Retinal pigment epithelial cell (primary cell): ENCODE measurements around the gene KCNK6.

Experiments used
- DNase-seq: peaks from one replicate; pipeline ENCODE4 v3.0.0-alpha.2; 2010; ENCODE audit warnings: low read depth
- H3K4me3 ChIP-seq: 2 replicates; pipeline ENCODE4 v1.5.1; 2011; ENCODE audit warnings: mild to moderate bottlenecking, low read length, control low read depth, moderate library complexity
- TF ChIP-seq, protein P1 (sequence below): conservative IDR thresholded peaks from 2 replicates; pipeline ENCODE4 v1.5.1; 2011; ENCODE audit warnings: low read depth, low read length, control low read depth, inconsistent platforms

Gene KCNK6

DNA sequence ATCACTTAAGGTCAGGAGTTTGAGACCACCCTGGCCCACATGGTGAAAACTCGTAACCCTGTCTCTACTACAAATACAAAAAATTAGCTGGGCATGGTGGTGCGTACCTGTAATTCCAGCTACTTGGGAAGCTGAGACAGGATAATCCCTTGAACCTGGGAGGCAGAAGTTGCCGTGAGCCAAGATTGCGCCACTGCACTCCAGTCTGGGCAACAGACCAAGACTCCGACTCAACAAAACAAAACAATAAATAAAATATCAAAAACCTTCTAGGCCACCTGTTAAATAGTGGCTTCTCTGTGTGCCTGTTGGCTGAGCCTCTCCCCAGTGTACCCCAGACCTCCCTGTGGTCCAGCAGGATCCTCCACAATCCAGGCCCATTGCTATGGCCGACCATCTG lies 51.4 kb downstream of the KCNK6 start:
- TF ChIP-seq, protein P1, sequence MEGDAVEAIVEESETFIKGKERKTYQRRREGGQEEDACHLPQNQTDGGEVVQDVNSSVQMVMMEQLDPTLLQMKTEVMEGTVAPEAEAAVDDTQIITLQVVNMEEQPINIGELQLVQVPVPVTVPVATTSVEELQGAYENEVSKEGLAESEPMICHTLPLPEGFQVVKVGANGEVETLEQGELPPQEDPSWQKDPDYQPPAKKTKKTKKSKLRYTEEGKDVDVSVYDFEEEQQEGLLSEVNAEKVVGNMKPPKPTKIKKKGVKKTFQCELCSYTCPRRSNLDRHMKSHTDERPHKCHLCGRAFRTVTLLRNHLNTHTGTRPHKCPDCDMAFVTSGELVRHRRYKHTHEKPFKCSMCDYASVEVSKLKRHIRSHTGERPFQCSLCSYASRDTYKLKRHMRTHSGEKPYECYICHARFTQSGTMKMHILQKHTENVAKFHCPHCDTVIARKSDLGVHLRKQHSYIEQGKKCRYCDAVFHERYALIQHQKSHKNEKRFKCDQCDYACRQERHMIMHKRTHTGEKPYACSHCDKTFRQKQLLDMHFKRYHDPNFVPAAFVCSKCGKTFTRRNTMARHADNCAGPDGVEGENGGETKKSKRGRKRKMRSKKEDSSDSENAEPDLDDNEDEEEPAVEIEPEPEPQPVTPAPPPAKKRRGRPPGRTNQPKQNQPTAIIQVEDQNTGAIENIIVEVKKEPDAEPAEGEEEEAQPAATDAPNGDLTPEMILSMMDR: no peak
- no peak overlapping the region for H3K4me3 ChIP-seq
- DNase-seq: no peak

DNA sequence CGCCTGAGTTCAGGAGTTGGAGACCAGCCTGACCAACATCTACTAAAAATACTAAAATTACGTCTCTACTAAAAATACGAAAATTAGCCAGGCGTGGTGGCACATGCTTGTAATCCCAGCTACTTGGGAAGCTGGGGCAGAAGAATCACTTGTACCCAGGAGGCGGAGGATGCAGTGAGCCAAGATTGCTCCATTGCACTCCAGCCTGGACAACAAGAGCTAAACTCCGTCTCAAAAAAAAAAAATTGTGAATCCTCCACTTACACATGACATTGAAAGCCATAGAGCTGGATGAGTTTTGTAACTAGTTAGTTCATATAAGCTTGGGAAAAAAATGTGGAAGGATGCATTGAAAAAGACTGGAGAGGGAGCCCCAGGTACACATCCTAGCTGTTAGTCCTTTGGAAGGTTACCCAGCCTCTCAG lies 54.3 kb downstream of the KCNK6 start:
- DNase-seq: no peak
- TF ChIP-seq, protein P1: no peak
- H3K4me3 ChIP-seq: peak overlapping the region; percentile 54

DNA sequence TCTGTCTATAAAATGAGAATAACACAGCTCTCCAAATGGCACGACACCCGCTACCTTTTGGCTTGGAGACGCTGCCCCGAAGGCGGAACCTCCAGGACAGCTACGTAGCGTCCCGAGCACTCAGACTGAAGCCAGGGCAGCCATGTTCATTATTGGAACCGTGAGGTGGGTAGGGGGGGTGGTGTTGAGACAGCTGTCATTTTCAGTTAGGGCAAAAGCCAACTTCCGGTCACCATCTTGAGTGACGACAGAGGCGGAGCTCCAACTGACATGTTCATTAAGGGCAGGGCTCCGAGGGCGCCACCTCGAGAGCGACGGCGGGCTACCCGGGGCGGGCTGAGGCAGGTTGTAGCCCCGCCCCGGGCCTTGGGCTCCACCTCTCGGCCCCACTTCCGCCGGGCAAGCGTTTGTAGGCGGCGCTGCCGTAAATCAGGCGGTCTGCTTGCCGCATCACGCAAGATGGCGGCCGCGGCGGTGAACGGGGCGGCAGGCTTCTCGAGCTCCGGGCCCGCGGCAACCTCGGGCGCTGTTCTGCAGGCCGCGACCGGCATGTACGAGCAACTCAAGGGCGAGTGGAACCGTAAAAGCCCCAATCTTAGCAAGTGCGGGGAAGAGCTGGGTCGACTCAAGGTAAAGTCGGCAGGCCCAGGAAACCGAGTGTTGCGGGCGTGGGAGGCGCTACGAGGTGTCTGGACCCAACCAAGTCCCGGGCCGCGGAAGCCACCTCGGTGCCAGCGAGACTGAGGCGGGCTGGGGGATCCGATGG lies 54.9 kb downstream of the KCNK6 start, which contains the start of gene PSMD8:
Gene PSMD8, plus strand, starts transcription at position 240 of the 766 bp plus-strand sequence. Its CDS starts 31 bp downstream, at position 271.
- TF ChIP-seq, protein P1: peak; percentile 20
- DNase-seq: peak; percentile 96
- H3K4me3 ChIP-seq: peak within 1 kb of the TSS; percentile 92

DNA sequence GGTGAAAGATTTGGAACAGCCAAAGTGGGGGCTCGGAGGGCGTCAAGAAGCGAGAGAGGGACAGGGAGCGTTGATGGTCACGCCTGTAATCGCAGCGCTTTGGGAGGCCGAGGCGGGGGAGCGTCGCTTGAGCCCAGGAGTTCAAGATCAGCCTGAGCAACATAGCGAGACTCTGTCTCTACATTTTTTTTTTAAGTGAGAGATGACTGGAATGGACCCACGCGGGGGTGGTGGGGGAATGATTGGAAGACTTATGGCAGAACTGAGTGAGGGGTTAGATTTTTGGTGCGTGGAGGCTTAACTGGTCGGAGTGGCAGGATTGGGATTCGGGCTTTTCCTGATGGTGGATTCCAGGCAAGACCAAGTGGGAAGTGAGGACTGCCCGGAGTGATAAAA lies 55.5 kb downstream of the KCNK6 start:
- TF ChIP-seq, protein P1: no peak
- peak overlapping the region; percentile 92 for H3K4me3 ChIP-seq
- DNase-seq: no peak

DNA sequence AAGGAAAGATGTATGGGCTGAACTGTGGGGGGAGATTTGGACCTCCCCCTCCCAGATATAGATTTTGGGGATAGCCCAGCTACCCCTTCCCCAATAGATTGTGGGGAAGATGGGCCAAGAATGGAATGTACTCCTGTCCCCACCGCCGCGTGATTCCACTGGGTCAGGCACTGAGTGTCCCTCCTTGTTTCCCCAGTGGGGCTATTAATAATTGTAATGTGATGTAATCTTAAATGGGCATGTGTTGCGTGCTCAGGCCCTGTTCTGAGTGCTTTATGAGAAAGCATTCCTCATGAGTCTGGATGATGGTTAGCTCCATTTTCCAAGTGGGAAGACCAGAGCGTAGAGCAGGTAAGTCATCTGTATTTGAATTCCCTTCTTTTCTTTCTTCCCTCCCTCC lies 56.1 kb downstream of the KCNK6 start:
- TF ChIP-seq, protein P1: no peak
- peak overlapping the region; percentile 92 for H3K4me3 ChIP-seq
- no peak for DNase-seq

DNA sequence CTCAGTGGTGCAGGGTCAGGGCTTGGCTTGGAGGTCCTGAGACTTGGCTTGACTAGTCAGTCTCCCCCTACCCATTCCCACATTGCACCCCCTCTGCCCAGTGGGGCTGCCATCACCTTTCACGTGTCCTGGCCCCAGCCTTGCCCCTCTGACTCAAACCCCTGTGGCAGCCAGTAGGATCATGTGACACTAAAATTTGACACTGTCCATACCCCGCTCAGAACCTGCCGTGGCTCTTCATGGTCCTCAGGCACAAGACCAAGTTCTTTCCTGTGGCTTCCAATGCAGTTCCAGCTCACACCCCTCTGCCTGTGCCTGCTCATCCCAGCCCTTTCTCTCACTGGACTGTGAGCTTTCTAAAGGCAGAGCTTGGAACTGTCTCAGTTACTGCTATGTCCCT lies 56.9 kb downstream of the KCNK6 start:
- TF ChIP-seq, protein P1: no peak
- DNase-seq: no peak
- no peak overlapping the region for H3K4me3 ChIP-seq

DNA sequence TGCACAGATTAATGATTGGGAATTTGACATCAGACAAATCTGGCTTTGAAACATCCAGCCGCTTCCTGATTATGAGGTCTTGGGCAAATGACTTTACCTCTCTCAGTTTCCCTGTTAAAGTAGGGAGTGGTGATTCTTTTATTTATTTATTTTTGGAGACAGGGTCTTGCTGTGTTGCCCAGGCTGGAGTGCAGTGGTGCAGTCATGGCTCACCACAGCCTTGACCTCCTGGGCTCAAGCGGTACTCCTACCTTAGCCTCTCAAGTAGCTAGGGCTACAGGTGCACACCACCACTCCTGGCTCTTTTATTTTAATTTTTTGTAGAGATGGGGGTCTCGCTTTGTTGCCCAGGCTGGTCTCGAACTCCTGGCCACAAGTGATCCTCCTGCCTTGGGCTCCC lies 57.4 kb downstream of the KCNK6 start:
- DNase-seq: no peak
- no peak overlapping the region for H3K4me3 ChIP-seq
- TF ChIP-seq, protein P1: no peak
